Tibial nerve (tissue), 4 donors: ENCODE data around the gene NEDD4L. TPM values are rescaled to one million over a fixed set of nuclear protein-coding genes. Genes with fewer than 3 reads are reported as not detected.

Source experiments
- DNase-seq, 2 donors: peaks; one replicate each; pipeline ENCODE4 v3.0.0-alpha.2; 2019; ENCODE audit warnings: low spot score in 2 of 2
- H3K27ac ChIP-seq, 4 donors: fragments of 200-600 bp; sonication (generic) in 3 of 4; one replicate each; pipeline ENCODE4 v1.5.1; 2017 to 2019; ENCODE audit warnings: mild to moderate bottlenecking in 1 of 4
- H3K27me3 ChIP-seq, 2 donors: fragments of 200-600 bp; sonication (generic) in 1 of 2; one replicate each; pipeline versions ENCODE4 v1.5.1 to v1.6.0; 2017 to 2019
- H3K36me3 ChIP-seq, 3 donors: fragments of 200-600 bp; sonication (generic); one replicate each; pipeline ENCODE4 v1.5.1; 2018 to 2019
- H3K4me1 ChIP-seq, 4 donors: fragments of 200-600 bp; sonication (generic) in 3 of 4; one replicate each; pipeline ENCODE4 v1.5.1; 2017 to 2019
- H3K4me3 ChIP-seq, 4 donors: fragments of 200-600 bp; sonication (generic) in 3 of 4; one replicate each; pipeline ENCODE4 v1.5.1; 2017 to 2019; ENCODE audit warnings: mild to moderate bottlenecking in 1 of 4, moderate library complexity in 1 of 4
- H3K9me3 ChIP-seq, 4 donors: fragments of 200-600 bp; sonication (generic) in 3 of 4; one replicate each; pipeline ENCODE4 v1.5.1; 2017 to 2019
- EP300 ChIP-seq, 2 donors: sonication (generic); formaldehyde crosslinking; IDR thresholded peaks; one replicate each; pipeline ENCODE4 v1.6.1; 2017; ENCODE audit warnings: antibody characterized with exemption in 2 of 2, mild to moderate bottlenecking in 1 of 2
- POLR2A ChIP-seq, 2 donors: fragments of 450-650 bp; IDR thresholded peaks; one replicate each; pipeline ENCODE4 v1.6.1; 2017; ENCODE audit warnings: antibody characterized with exemption in 2 of 2, mild to moderate bottlenecking in 2 of 2, moderate library complexity in 2 of 2
- WGBS, 2 donors: methylation state at CpG; one replicate each; pipeline ENCODE4 v1.1.5; 2018; 5-methylcytosine and 5-hydroxymethylcytosine counted together
- total RNA-seq, 4 donors: library from RNA; depleted of rRNA; stranded (reverse); fragments of >200 nt; gene quantifications; one replicate each; pipeline ENCODE4 v1.1.0, GENCODE V29; 2016
- TF ChIP-seq, protein P1 (sequence below), 5 experiments: fragments of 200-600 bp in 3 of 5; fragments of 450-650 bp in 2 of 5; sonication (generic) in 3 of 5; IDR thresholded peaks; one replicate each; pipeline ENCODE4 v1.5.1; 2016 to 2019; ENCODE audit warnings: antibody characterized with exemption in 5 of 5, mild to moderate bottlenecking in 3 of 5, moderate library complexity in 2 of 5

Gene NEDD4L
- total RNA-seq, 4 donors from 2014 or later, result 15.3 to 59.9 (median 26.8) TPM

DNA sequence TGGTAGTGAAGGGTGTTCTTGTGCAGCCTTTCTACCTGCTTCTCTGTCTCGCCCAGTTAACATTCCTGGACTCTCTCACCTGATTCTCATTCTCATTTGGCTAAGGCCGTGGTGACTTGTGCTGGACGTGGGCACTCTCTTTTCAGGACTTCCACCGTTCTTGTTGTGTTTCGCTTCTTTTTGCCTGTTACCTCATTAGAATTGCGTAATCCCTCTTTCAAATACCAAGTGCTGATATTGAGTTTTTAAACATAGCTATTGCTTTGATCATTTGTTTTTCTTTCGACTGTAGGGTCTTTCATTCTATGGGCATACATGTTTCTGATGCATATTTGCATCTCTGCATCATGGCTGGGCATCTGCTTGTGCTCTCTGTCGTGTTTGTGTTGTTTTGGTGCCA lies 297.9 kb downstream of the NEDD4L start:
- no peak for DNase-seq
- Histone ChIP-seq H3K36me3 (no peaks in the 10 kb centered on the region), H3K9me3 (no peaks in the 10 kb centered on the region), H3K4me3 (no peak overlapping the region), H3K27me3 (no peaks in the 10 kb centered on the region), H3K4me1 (peaks cover 0 to 15% (median 5%) of the 10 kb centered on the region in 4 donors), H3K27ac (no peak overlapping the region)
- 84 to 85% methylated on average over 8 of the region's 8 CpGs for WGBS, 2 donors
- no peak for TF ChIP-seq EP300 (IDR thresholded peaks at IDR 0.05)

DNA sequence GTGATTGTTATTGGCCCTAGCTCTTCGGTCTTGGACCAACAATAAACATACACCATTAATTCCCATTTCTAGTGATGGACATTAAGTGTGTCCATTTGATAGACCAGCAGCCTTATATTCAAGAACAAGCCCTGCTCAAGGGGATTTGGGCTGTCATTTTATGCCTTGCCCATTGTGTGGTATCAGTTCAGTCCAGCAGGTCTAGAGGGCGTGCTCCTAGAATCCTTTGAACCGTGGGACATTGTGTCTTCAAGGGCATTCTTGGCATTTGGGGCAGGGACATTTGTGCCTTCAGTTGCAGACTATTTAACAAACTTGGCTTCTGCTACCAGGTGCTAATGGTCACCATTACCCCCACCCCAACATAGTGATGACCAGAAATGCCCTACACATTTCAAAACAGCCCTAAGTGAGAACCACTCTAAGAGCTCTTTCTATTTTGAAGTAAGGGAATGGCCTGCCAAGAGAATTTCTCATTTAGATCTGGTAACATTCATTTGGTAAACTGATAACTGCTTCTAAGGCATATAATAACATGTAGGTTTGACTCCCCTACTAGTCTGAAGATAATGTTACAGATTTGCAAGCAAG lies 300.1 kb downstream of the NEDD4L start:
- 91 to 94% methylated on average over 3 of the region's 3 CpGs for WGBS, 2 donors
- TF ChIP-seq, protein P1, sequence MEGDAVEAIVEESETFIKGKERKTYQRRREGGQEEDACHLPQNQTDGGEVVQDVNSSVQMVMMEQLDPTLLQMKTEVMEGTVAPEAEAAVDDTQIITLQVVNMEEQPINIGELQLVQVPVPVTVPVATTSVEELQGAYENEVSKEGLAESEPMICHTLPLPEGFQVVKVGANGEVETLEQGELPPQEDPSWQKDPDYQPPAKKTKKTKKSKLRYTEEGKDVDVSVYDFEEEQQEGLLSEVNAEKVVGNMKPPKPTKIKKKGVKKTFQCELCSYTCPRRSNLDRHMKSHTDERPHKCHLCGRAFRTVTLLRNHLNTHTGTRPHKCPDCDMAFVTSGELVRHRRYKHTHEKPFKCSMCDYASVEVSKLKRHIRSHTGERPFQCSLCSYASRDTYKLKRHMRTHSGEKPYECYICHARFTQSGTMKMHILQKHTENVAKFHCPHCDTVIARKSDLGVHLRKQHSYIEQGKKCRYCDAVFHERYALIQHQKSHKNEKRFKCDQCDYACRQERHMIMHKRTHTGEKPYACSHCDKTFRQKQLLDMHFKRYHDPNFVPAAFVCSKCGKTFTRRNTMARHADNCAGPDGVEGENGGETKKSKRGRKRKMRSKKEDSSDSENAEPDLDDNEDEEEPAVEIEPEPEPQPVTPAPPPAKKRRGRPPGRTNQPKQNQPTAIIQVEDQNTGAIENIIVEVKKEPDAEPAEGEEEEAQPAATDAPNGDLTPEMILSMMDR (IDR thresholded peaks at IDR 0.05), result no peak
- TF ChIP-seq EP300 (IDR thresholded peaks at IDR 0.05) (no peak), POLR2A (IDR thresholded peaks at IDR 0.05) (no peak)
- no peaks in the 10 kb centered on the region for H3K9me3 ChIP-seq

DNA sequence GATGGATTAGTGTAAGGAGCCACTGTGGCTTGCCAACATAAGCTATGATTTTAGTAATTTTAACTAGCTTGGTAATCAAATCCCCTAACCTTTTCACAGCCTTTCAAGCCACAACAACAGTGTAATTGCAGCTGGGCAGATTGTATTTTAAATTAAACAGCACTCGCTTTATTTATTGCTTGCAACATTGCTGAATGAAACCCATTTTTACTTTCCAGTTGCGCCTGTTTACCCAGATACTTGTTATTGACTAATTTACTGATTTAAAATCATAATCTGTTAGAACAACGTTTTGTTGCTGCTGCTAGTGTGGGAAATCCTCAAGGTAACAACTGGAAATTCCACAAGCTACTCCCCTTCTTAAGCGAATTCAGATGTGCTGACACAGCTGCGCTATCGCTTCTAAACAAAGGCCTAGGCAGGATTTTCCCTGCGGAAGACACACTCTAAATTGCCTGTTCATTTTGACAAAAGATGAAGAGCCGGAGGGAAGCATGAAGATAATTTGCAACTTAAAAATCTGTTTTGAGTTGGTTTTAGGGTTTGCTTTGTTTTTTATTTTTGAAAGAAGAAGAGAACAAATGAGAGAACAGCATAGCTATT lies 300.9 kb downstream of the NEDD4L start:
- 62 to 76% methylated on average over 8 of the region's 8 CpGs for WGBS, 2 donors
- Histone ChIP-seq H3K27ac (peak overlapping the region in 1 of 4 donors; percentile 62), H3K27me3 (no peaks in the 10 kb centered on the region), H3K36me3 (no peaks in the 10 kb centered on the region), H3K9me3 (no peaks in the 10 kb centered on the region), H3K4me3 (no peak overlapping the region), H3K4me1 (peaks cover 0 to 6% (median 1%) of the 10 kb centered on the region in 4 donors)
- no peak for DNase-seq
- TF ChIP-seq EP300 (IDR thresholded peaks at IDR 0.05), result no peak
- TF ChIP-seq, protein P1 (IDR thresholded peaks at IDR 0.05), result no peak
- TF ChIP-seq POLR2A (IDR thresholded peaks at IDR 0.05), result no peak

More for the DNA sequence above, 300.1 kb downstream of the NEDD4L start:
- Histone ChIP-seq H3K36me3 (no peaks in the 10 kb centered on the region), H3K4me3 (no peak overlapping the region), H3K4me1 (peaks cover 0 to 6% (median 1%) of the 10 kb centered on the region in 4 donors), H3K27me3 (no peaks in the 10 kb centered on the region), H3K27ac (no peak overlapping the region)
- DNase-seq, result no peak

- DNase-seq, result no peak
- WGBS, 2 donors, result 56 to 57% methylated on average over 6 of the region's 6 CpGs
- no peaks in the 10 kb centered on the region for H3K9me3 ChIP-seq
Measured at GRCh38 chr18:58345875-58346274, 301.8 kb downstream of the NEDD4L start.

GRCh38 chr18:58347135-58347534 lies 303.1 kb downstream of the NEDD4L start:
- H3K4me3 ChIP-seq, result no peak overlapping the region
- H3K9me3 ChIP-seq, result no peaks in the 10 kb centered on the region
- H3K36me3 ChIP-seq, result peaks cover 0 to 5% (median 0%) of the 10 kb centered on the region in 3 donors
- WGBS, 2 donors, result 73 to 75% methylated on average over 6 to 7 of the region's 7 CpGs
- peaks cover 0 to 6% (median 1%) of the 10 kb centered on the region in 4 donors for H3K4me1 ChIP-seq
- no peak overlapping the region for H3K27ac ChIP-seq
- TF ChIP-seq, protein P1 (IDR thresholded peaks at IDR 0.05), result no peak
- TF ChIP-seq EP300 (IDR thresholded peaks at IDR 0.05) (no peak), POLR2A (IDR thresholded peaks at IDR 0.05) (no peak)
- no peaks in the 10 kb centered on the region for H3K27me3 ChIP-seq
- DNase-seq, result no peak

More at GRCh38 chr18:58345875-58346274, 301.8 kb downstream of the NEDD4L start:
- peaks cover 0 to 2% (median 0%) of the 10 kb centered on the region in 3 donors for H3K36me3 ChIP-seq
- H3K27ac ChIP-seq, result peak overlapping the region in 1 of 4 donors; percentile 62
- no peaks in the 10 kb centered on the region for H3K27me3 ChIP-seq
- H3K4me3 ChIP-seq, result no peak overlapping the region
- H3K4me1 ChIP-seq, result peaks cover 0 to 6% (median 1%) of the 10 kb centered on the region in 4 donors
- TF ChIP-seq, protein P1 (IDR thresholded peaks at IDR 0.05), result no peak
- TF ChIP-seq POLR2A (IDR thresholded peaks at IDR 0.05) (no peak), EP300 (IDR thresholded peaks at IDR 0.05) (no peak)
